Caco-2 (cell line): ENCODE data around the gene TMEM45B. TPM values are rescaled to one million over a fixed set of nuclear protein-coding genes. Genes with fewer than 3 reads are reported as not detected.
A peak's percentile ranks its signal among the peaks of the same experiment; 100 is the strongest.

Experiments used
- BruUV-seq: library from RNA; stranded (reverse); fragments of 400-500 nt; replicated peaks from 2 replicates; lab custom pipeline; 2021; lab: Mats Ljungman, UMichigan
- CTCF ChIA-PET: fragments of 300-600 bp; sonication (Branson Sonifier 250); formaldehyde crosslinking; loops from one replicate; lab custom pipeline; 2022; ENCODE audit warnings: antibody characterized with exemption; lab: Charles Lee
- POLR2A ChIA-PET: fragments of 300-600 bp; sonication (Branson Sonifier 250); formaldehyde crosslinking; loops from one replicate; lab custom pipeline; 2022; ENCODE audit warnings: antibody characterized with exemption; lab: Charles Lee
- DNase-seq, 2 experiments: peaks; one replicate each; pipeline versions ENCODE4 v3.0.0 to v3.0.0-alpha.2; 2020 to 2022
- H3K27me3 ChIP-seq: replicated peaks from 2 replicates; pipeline ENCODE4 v1.6.0; 2011; ENCODE audit warnings: low read length; ENCODE audit not compliant: control insufficient read depth, insufficient read depth
- H3K36me3 ChIP-seq: 2 replicates; pipeline ENCODE4 v1.5.1; 2011; ENCODE audit warnings: low read length; ENCODE audit not compliant: control insufficient read depth, insufficient read depth
- H3K4me1 ChIP-seq: fragments of 250-450 bp; sonication (Bioruptor Pico); 2 replicates; pipeline ENCODE4 v1.5.1; 2020; ENCODE audit warnings: mild to moderate bottlenecking
- H3K4me3 ChIP-seq: 2 replicates; pipeline ENCODE4 v1.5.1; 2011; ENCODE audit warnings: low read depth, mild to moderate bottlenecking, control low read depth, low read length
- H3K9me3 ChIP-seq: fragments of 250-450 bp; sonication (Bioruptor Pico); 2 replicates; pipeline ENCODE4 v1.5.1; 2020; ENCODE audit warnings: mild to moderate bottlenecking, moderate library complexity
- H3K27ac Mint-ChIP-seq: one replicate; pipeline ENCODE4 v1.8.0; 2022; ENCODE audit warnings: mixed read lengths; ENCODE audit not compliant: unreplicated experiment
- H3K27me3 Mint-ChIP-seq: one replicate; pipeline ENCODE4 v1.8.0; 2022; ENCODE audit warnings: mixed read lengths; ENCODE audit not compliant: insufficient read depth, unreplicated experiment
- H3K36me3 Mint-ChIP-seq: one replicate; pipeline ENCODE4 v1.8.0; 2022; ENCODE audit warnings: mild to moderate bottlenecking, mixed read lengths; ENCODE audit not compliant: insufficient read depth, unreplicated experiment
- H3K4me1 Mint-ChIP-seq: one replicate; pipeline ENCODE4 v1.8.0; 2022; ENCODE audit warnings: low read depth, mixed read lengths; ENCODE audit not compliant: unreplicated experiment
- H3K4me3 Mint-ChIP-seq: one replicate; pipeline ENCODE4 v1.8.0; 2022; ENCODE audit warnings: mild to moderate bottlenecking, moderate library complexity, mixed read lengths; ENCODE audit not compliant: unreplicated experiment
- H3K9me3 Mint-ChIP-seq: one replicate; pipeline ENCODE4 v1.8.0; 2022; ENCODE audit warnings: mixed read lengths; ENCODE audit not compliant: unreplicated experiment
- intact Hi-C: fragments of 100-400 bp; cut with micrococcal nuclease; formaldehyde crosslinking; loops from one replicate; pipeline ENCODE4 v1.10.0; 2022; ENCODE audit not compliant: unreplicated experiment
- total RNA-seq: library from RNA; stranded (reverse); gene quantifications from 2 replicates; pipeline ENCODE4 v1.2.3, GENCODE V29; 2022
- TF ChIP-seq, protein P1 (sequence below), 2 experiments: fragments of 200-600 bp in 1 of 2; IDR thresholded peaks; 1 replicate in 1 of 2; 2 replicates in 1 of 2; pipeline versions ENCODE4 v1.5.1 to v1.8.0; 2011 to 2022; ENCODE audit warnings: antibody characterized with exemption in 1 of 2, control low read depth in 1 of 2, inconsistent platforms in 1 of 2, low read depth in 1 of 2, low read length in 1 of 2, mild to moderate bottlenecking in 1 of 2, moderate library complexity in 1 of 2; ENCODE audit not compliant: insufficient read depth in 1 of 2, severe bottlenecking in 1 of 2, unreplicated experiment in 1 of 2

The TMEM45B gene
- total RNA-seq, 1 experiment from 2014 or later = 60.0 TPM

DNA sequence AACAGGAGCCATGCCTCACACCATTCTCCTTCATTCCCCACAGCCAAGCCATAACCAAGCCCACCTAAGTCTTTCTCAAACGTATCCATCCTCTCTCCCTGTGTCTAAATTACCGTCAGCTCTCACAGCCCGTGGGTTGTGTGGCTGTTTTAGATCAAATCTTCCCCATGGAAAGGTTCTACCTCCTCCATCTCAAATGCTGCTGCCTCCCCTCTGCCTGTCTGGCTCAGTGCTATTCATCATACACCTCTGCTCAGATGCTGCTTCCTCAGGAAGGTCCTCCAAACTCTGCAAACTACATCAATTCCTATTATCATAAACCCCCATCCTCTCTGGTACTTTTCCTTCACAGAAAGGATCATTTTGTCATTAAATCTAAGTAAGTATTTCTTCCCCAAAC lies 64.7 kb downstream of the TMEM45B start:
- no peak overlapping the region for H3K4me3 ChIP-seq
- ChIA-PET CTCF (no interaction called here), POLR2A (no interaction called here)
- H3K4me1 ChIP-seq = no peaks in the 10 kb centered on the region
- Mint-ChIP-seq H3K36me3 (peaks cover 99% of the 10 kb centered on the region), H3K4me1 (no peaks in the 10 kb centered on the region), H3K27me3 (no peaks in the 10 kb centered on the region), H3K27ac (no peak overlapping the region), H3K9me3 (no peaks in the 10 kb centered on the region), H3K4me3 (no peak overlapping the region)
- peaks cover 28% of the 10 kb centered on the region for H3K36me3 ChIP-seq
- intact Hi-C loops = no loop called here
- no peaks in the 10 kb centered on the region for H3K27me3 ChIP-seq
- no TSS peak for BruUV-seq
- TF ChIP-seq, protein P1, sequence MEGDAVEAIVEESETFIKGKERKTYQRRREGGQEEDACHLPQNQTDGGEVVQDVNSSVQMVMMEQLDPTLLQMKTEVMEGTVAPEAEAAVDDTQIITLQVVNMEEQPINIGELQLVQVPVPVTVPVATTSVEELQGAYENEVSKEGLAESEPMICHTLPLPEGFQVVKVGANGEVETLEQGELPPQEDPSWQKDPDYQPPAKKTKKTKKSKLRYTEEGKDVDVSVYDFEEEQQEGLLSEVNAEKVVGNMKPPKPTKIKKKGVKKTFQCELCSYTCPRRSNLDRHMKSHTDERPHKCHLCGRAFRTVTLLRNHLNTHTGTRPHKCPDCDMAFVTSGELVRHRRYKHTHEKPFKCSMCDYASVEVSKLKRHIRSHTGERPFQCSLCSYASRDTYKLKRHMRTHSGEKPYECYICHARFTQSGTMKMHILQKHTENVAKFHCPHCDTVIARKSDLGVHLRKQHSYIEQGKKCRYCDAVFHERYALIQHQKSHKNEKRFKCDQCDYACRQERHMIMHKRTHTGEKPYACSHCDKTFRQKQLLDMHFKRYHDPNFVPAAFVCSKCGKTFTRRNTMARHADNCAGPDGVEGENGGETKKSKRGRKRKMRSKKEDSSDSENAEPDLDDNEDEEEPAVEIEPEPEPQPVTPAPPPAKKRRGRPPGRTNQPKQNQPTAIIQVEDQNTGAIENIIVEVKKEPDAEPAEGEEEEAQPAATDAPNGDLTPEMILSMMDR (IDR thresholded peaks at IDR 0.05; ENCODE audit: insufficient read depth in 1 of 2, low read depth in 1 of 2, low read length in 1 of 2, severe bottlenecking in 1 of 2, unreplicated experiment in 1 of 2) = no peak
- H3K9me3 ChIP-seq = no peaks in the 10 kb centered on the region
- no peak for DNase-seq

DNA sequence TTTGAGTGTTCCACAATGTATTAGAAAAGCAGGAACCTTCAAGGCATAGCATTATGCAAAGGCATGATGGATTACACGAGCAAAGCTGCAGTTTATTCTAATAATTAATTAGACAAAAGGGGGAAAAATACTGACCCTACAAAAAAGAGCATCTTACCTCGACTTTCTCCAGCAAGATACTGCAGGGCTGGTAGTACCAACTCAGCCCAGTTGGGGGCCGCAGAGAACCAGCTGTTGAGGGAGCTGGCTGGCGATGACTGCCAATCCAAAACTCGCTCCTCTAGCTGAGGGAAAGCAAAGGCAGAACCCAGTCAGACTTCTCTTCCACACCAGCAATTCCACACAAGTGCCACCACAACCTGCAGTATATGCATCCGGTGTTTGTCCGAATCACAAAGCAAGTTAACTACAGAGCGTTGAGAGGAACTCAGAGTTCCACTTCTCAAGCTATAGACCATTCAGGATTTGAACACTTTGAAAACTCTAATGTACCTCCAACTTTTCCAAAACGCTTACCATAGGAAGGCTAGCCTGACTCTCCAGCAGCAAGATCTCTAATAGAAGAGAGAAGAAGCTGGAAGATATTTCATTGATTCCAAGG lies 66.0 kb downstream of the TMEM45B start:
- no peaks in the 10 kb centered on the region for H3K27me3 ChIP-seq
- H3K9me3 ChIP-seq = no peaks in the 10 kb centered on the region
- Mint-ChIP-seq H3K36me3 (peaks cover 100% of the 10 kb centered on the region), H3K4me1 (no peaks in the 10 kb centered on the region), H3K4me3 (no peak overlapping the region), H3K27me3 (no peaks in the 10 kb centered on the region), H3K9me3 (no peaks in the 10 kb centered on the region), H3K27ac (no peak overlapping the region)
- no TSS peak for BruUV-seq
- H3K4me1 ChIP-seq = no peaks in the 10 kb centered on the region
- ChIA-PET CTCF (interaction anchor here (0.6 to 1.8 kb wide), 20 partner anchors 13 to 331 kb away, joined by 3 to 32 read pairs (median 3); partner anchors contain the start of gene NFRKB), POLR2A (interaction anchor here (0.5 to 0.8 kb wide), 2 partner anchors 14 to 20 kb away, joined by 4 to 5 read pairs; no protein-coding TSS in a partner anchor)
- peaks cover 29% of the 10 kb centered on the region for H3K36me3 ChIP-seq
- intact Hi-C loops = loop anchor here (1.0 kb wide), 2 partner anchors 251 to 332 kb away; no protein-coding TSS in a partner anchor
- TF ChIP-seq, protein P1 (IDR thresholded peaks at IDR 0.05; ENCODE audit: insufficient read depth in 1 of 2, low read depth in 1 of 2, low read length in 1 of 2, severe bottlenecking in 1 of 2, unreplicated experiment in 1 of 2) = peak; percentile 94 to 96
- peak; percentile 72 to 84 for DNase-seq
- no peak overlapping the region for H3K4me3 ChIP-seq

DNA sequence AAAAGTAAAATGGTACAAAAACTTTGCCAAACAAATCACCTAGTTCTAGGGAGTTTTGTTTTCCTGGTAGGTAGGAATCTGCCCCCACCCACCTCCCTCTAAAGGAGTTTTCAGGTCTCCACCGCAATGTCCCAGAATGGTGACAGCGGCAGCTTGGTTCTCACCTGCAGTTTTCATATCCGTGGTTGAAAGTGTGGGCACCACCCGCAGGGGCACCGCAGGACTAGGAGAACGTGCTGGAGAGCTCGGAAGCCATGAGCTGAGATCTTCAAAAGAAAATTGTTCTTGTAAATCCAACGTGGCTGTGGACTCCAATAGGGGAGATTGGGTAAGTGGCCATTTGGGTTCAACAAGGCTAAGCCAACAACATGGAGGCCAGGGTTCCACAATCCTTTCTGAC lies 68.9 kb downstream of the TMEM45B start:
- POLR2A ChIA-PET = no interaction called here

More for the DNA sequence above, 68.9 kb downstream of the TMEM45B start:
- TF ChIP-seq, protein P1 (IDR thresholded peaks at IDR 0.05; ENCODE audit: insufficient read depth in 1 of 2, low read depth in 1 of 2, low read length in 1 of 2, severe bottlenecking in 1 of 2, unreplicated experiment in 1 of 2) = no peak
- H3K4me3 Mint-ChIP-seq = no peak overlapping the region
- no peak overlapping the region for H3K27ac Mint-ChIP-seq
- peaks cover 100% of the 10 kb centered on the region for H3K36me3 Mint-ChIP-seq
- H3K4me1 Mint-ChIP-seq = no peaks in the 10 kb centered on the region
- no peak for DNase-seq
- H3K27me3 Mint-ChIP-seq = no peaks in the 10 kb centered on the region
- no peaks in the 10 kb centered on the region for H3K9me3 Mint-ChIP-seq
- peaks cover 25% of the 10 kb centered on the region for H3K36me3 ChIP-seq
- H3K9me3 ChIP-seq = no peaks in the 10 kb centered on the region
- H3K27me3 ChIP-seq = no peaks in the 10 kb centered on the region
- CTCF ChIA-PET = no interaction called here
- H3K4me1 ChIP-seq = no peaks in the 10 kb centered on the region
- intact Hi-C loops = no loop called here
- no peak overlapping the region for H3K4me3 ChIP-seq
- BruUV-seq = no TSS peak
